Neural progenitor cell (in vitro differentiated cells): ENCODE data around the gene RERE. TPM values are rescaled to one million over a fixed set of nuclear protein-coding genes. Genes with fewer than 3 reads are reported as not detected.

Experiments used
- DNase-seq: peaks from one replicate; pipeline ENCODE4 v3.0.0-alpha.2; 2016; ENCODE audit warnings: low spot score
- H2AFZ ChIP-seq: fragments of 200-600 bp; sonication (generic); replicated peaks from 2 replicates; pipeline ENCODE4 v1.6.1; 2016; ENCODE audit warnings: antibody characterized with exemption
- H3F3A ChIP-seq: fragments of 200-600 bp; sonication (generic); 2 replicates; pipeline ENCODE4 v1.6.1; 2016; ENCODE audit warnings: antibody characterized with exemption, low read depth
- H3K27ac ChIP-seq: fragments of 200-600 bp; sonication (generic); 2 replicates; pipeline ENCODE4 v1.5.1; 2016; ENCODE audit warnings: mild to moderate bottlenecking
- H3K27me3 ChIP-seq: fragments of 200-600 bp; sonication (generic); 2 replicates; pipeline ENCODE4 v1.6.1; 2016; ENCODE audit warnings: mild to moderate bottlenecking, moderate library complexity
- H3K36me3 ChIP-seq: fragments of 200-600 bp; sonication (generic); 2 replicates; pipeline ENCODE4 v1.5.1; 2016
- H3K4me1 ChIP-seq: fragments of 200-600 bp; sonication (generic); 2 replicates; pipeline ENCODE4 v1.6.1; 2016; ENCODE audit warnings: mixed run types
- H3K4me2 ChIP-seq: fragments of 200-600 bp; sonication (generic); 2 replicates; pipeline ENCODE4 v1.6.1; 2016
- H3K4me3 ChIP-seq: fragments of 200-600 bp; sonication (generic); 2 replicates; pipeline ENCODE4 v1.5.1; 2016
- H3K79me2 ChIP-seq: fragments of 200-600 bp; sonication (generic); 2 replicates; pipeline ENCODE4 v1.6.1; 2016; ENCODE audit warnings: low read depth
- H3K9ac ChIP-seq: fragments of 200-600 bp; sonication (generic); 2 replicates; pipeline ENCODE4 v1.6.1; 2016
- H3K9me3 ChIP-seq: fragments of 200-600 bp; sonication (generic); 2 replicates; pipeline ENCODE4 v1.5.1; 2016; ENCODE audit warnings: low read depth
- H4K20me1 ChIP-seq: fragments of 200-600 bp; sonication (generic); 2 replicates; pipeline ENCODE4 v1.6.1; 2016; ENCODE audit warnings: low read depth
- H3K27ac Mint-ChIP-seq: 3 replicates; pipeline ENCODE4 v1.8.0; 2021; ENCODE audit warnings: mixed read lengths
- H3K27me3 Mint-ChIP-seq: 2 replicates; pipeline ENCODE4 v1.8.0; 2022; ENCODE audit warnings: low read depth, mild to moderate bottlenecking, inconsistent platforms, moderate library complexity, mixed read lengths; ENCODE audit not compliant: insufficient read depth
- H3K36me3 Mint-ChIP-seq: 3 replicates; pipeline ENCODE4 v1.8.0; 2021; ENCODE audit warnings: mixed read lengths
- H3K4me1 Mint-ChIP-seq: 3 replicates; pipeline ENCODE4 v1.8.0; 2021; ENCODE audit warnings: mixed read lengths
- H3K4me3 Mint-ChIP-seq: 3 replicates; pipeline ENCODE4 v1.8.0; 2021; ENCODE audit warnings: mild to moderate bottlenecking, moderate library complexity, mixed read lengths
- H3K9me3 Mint-ChIP-seq: 3 replicates; pipeline ENCODE4 v1.8.0; 2020; ENCODE audit warnings: mixed read lengths
- EZH2 ChIP-seq: fragments of 200-600 bp; sonication (generic); IDR thresholded peaks from 2 replicates; pipeline ENCODE4 v1.6.1; 2017; ENCODE audit warnings: antibody characterized with exemption, mild to moderate bottlenecking, moderate library complexity
- EZH2phosphoT487 ChIP-seq: fragments of 200-600 bp; sonication (generic); IDR thresholded peaks from 2 replicates; pipeline ENCODE4 v1.6.1; 2017; ENCODE audit warnings: antibody characterized with exemption
- total RNA-seq: library from RNA; depleted of rRNA; stranded (reverse); fragments of >200 nt; gene quantifications from 2 replicates; pipeline ENCODE4 v1.2.3, GENCODE V29; 2015; ENCODE audit warnings: low replicate concordance
- TF ChIP-seq, protein P1 (sequence below): fragments of 200-600 bp; sonication (generic); IDR thresholded peaks from 2 replicates; pipeline ENCODE4 v1.5.1; 2017; ENCODE audit warnings: antibody characterized with exemption, mild to moderate bottlenecking

The RERE gene
- total RNA-seq, 1 donor from 2014 or later = 29.8 TPM

DNA sequence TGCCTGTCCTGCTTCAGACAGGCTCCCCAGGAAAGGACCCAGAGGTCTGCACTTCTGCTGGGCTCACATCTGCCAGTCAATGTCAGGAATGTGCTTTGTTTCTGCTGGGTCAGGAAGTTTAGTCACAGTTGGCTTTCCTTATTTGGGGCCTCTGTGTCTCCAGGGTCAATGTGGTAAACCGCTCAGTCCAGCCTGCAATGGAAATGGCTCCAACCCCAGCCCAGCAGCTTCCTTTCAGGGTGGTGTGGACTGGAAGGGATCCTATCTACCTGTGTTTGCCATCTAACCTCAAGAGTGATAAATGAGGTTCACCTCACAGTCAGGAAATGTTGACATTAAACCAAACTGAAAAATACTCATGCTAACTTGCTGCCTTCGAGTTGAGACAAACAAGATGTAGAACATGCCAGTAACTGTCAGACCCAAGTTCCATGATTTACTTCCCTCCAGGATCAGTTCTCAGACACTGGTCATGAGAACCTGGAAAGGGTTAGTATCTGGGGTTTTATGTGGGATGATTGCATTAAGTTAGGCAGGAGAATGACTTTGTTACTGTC is 40.8 kb upstream of the RERE start:
- TF ChIP-seq EZH2phosphoT487 (no peak), EZH2 (no peak)
- TF ChIP-seq, protein P1, sequence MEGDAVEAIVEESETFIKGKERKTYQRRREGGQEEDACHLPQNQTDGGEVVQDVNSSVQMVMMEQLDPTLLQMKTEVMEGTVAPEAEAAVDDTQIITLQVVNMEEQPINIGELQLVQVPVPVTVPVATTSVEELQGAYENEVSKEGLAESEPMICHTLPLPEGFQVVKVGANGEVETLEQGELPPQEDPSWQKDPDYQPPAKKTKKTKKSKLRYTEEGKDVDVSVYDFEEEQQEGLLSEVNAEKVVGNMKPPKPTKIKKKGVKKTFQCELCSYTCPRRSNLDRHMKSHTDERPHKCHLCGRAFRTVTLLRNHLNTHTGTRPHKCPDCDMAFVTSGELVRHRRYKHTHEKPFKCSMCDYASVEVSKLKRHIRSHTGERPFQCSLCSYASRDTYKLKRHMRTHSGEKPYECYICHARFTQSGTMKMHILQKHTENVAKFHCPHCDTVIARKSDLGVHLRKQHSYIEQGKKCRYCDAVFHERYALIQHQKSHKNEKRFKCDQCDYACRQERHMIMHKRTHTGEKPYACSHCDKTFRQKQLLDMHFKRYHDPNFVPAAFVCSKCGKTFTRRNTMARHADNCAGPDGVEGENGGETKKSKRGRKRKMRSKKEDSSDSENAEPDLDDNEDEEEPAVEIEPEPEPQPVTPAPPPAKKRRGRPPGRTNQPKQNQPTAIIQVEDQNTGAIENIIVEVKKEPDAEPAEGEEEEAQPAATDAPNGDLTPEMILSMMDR = no peak
- no peaks in the 10 kb centered on the region for H3K9me3 Mint-ChIP-seq
- peaks cover 35% of the 10 kb centered on the region for H3K36me3 Mint-ChIP-seq
- Histone ChIP-seq H2AFZ (no peak overlapping the region), H3K79me2 (peaks cover 5% of the 10 kb centered on the region), H3F3A (peaks cover 78% of the 10 kb centered on the region), H3K27ac (no peak overlapping the region), H3K4me2 (no peak overlapping the region), H3K36me3 (peaks cover 20% of the 10 kb centered on the region), H3K4me1 (no peaks in the 10 kb centered on the region), H3K4me3 (no peak overlapping the region), H3K9me3 (no peaks in the 10 kb centered on the region), H3K9ac (no peak overlapping the region), H3K27me3 (no peaks in the 10 kb centered on the region), H4K20me1 (peaks cover 63% of the 10 kb centered on the region)
- peak overlapping the region; percentile 82 for H3K27ac Mint-ChIP-seq
- peaks cover 49% of the 10 kb centered on the region for H3K4me1 Mint-ChIP-seq
- H3K4me3 Mint-ChIP-seq = peak overlapping the region; percentile 67
- no peak for DNase-seq
- peaks cover 14% of the 10 kb centered on the region for H3K27me3 Mint-ChIP-seq

- H3K4me1 Mint-ChIP-seq = peaks cover 49% of the 10 kb centered on the region
- no peaks in the 10 kb centered on the region for H3K9me3 ChIP-seq
- peaks cover 65% of the 10 kb centered on the region for H3F3A ChIP-seq
- no peaks in the 10 kb centered on the region for H3K9me3 Mint-ChIP-seq
- peak overlapping the region; percentile 75 for H3K27ac ChIP-seq
- H2AFZ ChIP-seq = no peak overlapping the region
- H3K79me2 ChIP-seq = peaks cover 5% of the 10 kb centered on the region
- peaks cover 15% of the 10 kb centered on the region for H3K36me3 ChIP-seq
- no peak overlapping the region for H3K9ac ChIP-seq
- H3K4me3 ChIP-seq = no peak overlapping the region
- peaks cover 14% of the 10 kb centered on the region for H3K27me3 Mint-ChIP-seq
- H3K4me2 ChIP-seq = no peak overlapping the region
- peaks cover 25% of the 10 kb centered on the region for H3K36me3 Mint-ChIP-seq
- no peak for DNase-seq
- H4K20me1 ChIP-seq = peaks cover 50% of the 10 kb centered on the region
- H3K27ac Mint-ChIP-seq = peak overlapping the region; percentile 44
- H3K4me1 ChIP-seq = no peaks in the 10 kb centered on the region
- no peak overlapping the region for H3K4me3 Mint-ChIP-seq
- no peaks in the 10 kb centered on the region for H3K27me3 ChIP-seq
- no peak for TF ChIP-seq EZH2
- no peak for TF ChIP-seq EZH2phosphoT487
- TF ChIP-seq, protein P1 = no peak
Measured at GRCh38 chr1:8856689-8857412, 39.4 kb upstream of the RERE start.

GRCh38 chr1:8854240-8854639 is 36.8 kb upstream of the RERE start:
- H2AFZ ChIP-seq = no peak overlapping the region
- Mint-ChIP-seq H3K27ac (no peak overlapping the region), H3K9me3 (no peaks in the 10 kb centered on the region), H3K36me3 (peaks cover 11% of the 10 kb centered on the region), H3K4me3 (no peak overlapping the region), H3K4me1 (peaks cover 36% of the 10 kb centered on the region), H3K27me3 (peaks cover 5% of the 10 kb centered on the region)
- DNase-seq = no peak
- H3K9me3 ChIP-seq = no peaks in the 10 kb centered on the region
- H3K9ac ChIP-seq = no peak overlapping the region
- TF ChIP-seq, protein P1 = no peak
- TF ChIP-seq EZH2phosphoT487 = no peak
- H3K36me3 ChIP-seq = no peaks in the 10 kb centered on the region
- no peak overlapping the region for H3K4me3 ChIP-seq
- H3K27me3 ChIP-seq = no peaks in the 10 kb centered on the region
- H3K4me2 ChIP-seq = no peak overlapping the region
- peaks cover 39% of the 10 kb centered on the region for H3F3A ChIP-seq
- no peak overlapping the region for H3K27ac ChIP-seq
- peaks cover 24% of the 10 kb centered on the region for H4K20me1 ChIP-seq
- H3K4me1 ChIP-seq = no peaks in the 10 kb centered on the region
- no peaks in the 10 kb centered on the region for H3K79me2 ChIP-seq
